K562 (cell line): ENCODE results near the gene KLF1. TPM values are rescaled to one million over a fixed set of nuclear protein-coding genes. Genes with fewer than 3 reads are reported as not detected.

Experiments used
- ARHGAP35 ChIP-seq: fragments of 450-650 bp; IDR thresholded peaks from 2 replicates; pipeline ENCODE4 v1.6.1; 2018; ENCODE audit not compliant: partially characterized antibody
- CBFA2T3 ChIP-seq: fragments of 450-650 bp; IDR thresholded peaks from 2 replicates; pipeline ENCODE4 v1.6.1; 2017
- CEBPB ChIP-seq: fragments of 450-650 bp; IDR thresholded peaks from 2 replicates; pipeline ENCODE4 v1.6.1; 2016; ENCODE audit warnings: missing genetic modification characterization, missing compliant biosample characterization
- DMBX1 ChIP-seq: fragments of 250-450 bp; sonication (Bioruptor Pico); IDR thresholded peaks from 2 replicates; pipeline ENCODE4 v1.8.0; 2022; ENCODE audit warnings: inconsistent platforms, mild to moderate bottlenecking, moderate library complexity, borderline replicate concordance
- FIP1L1 ChIP-seq: fragments of 200-400 bp; formaldehyde crosslinking; IDR thresholded peaks from 2 replicates; pipeline ENCODE4 v1.6.1; 2018; ENCODE audit warnings: mild to moderate bottlenecking, low read depth, low read length; ENCODE audit not compliant: poor library complexity, severe bottlenecking
- FOXA1 ChIP-seq: fragments of 450-650 bp; IDR thresholded peaks from 2 replicates; pipeline ENCODE4 v1.6.1; 2016; ENCODE audit warnings: mild to moderate bottlenecking, borderline replicate concordance
- FOXJ3 ChIP-seq: sonication (generic); formaldehyde crosslinking; IDR thresholded peaks from 2 replicates; pipeline ENCODE4 v1.4.0; 2020; ENCODE audit warnings: mild to moderate bottlenecking, missing genetic modification reagents
- GATA2 ChIP-seq: sonication (generic); formaldehyde crosslinking; IDR thresholded peaks from 2 replicates; pipeline ENCODE4 v1.4.0; 2020; ENCODE audit warnings: mild to moderate bottlenecking, missing genetic modification reagents
- GATAD2A ChIP-seq: fragments of 450-650 bp; IDR thresholded peaks from 2 replicates; pipeline ENCODE4 v1.6.1; 2017
- HNRNPL ChIP-seq: fragments of 200-400 bp; formaldehyde crosslinking; IDR thresholded peaks from 2 replicates; pipeline ENCODE4 v1.6.1; 2017; ENCODE audit warnings: low read depth, mild to moderate bottlenecking, low read length
- MCM3 ChIP-seq: fragments of 450-650 bp; IDR thresholded peaks from 2 replicates; pipeline ENCODE4 v1.6.1; 2016
- NFATC3 ChIP-seq: fragments of 450-650 bp; IDR thresholded peaks from 2 replicates; pipeline ENCODE4 v1.6.1; 2017; ENCODE audit warnings: mild to moderate bottlenecking
- PHF8 ChIP-seq: fragments of 200-600 bp; sonication (generic); IDR thresholded peaks from 2 replicates; pipeline ENCODE4 v1.6.1; 2012; ENCODE audit warnings: mixed run types, mild to moderate bottlenecking, inconsistent platforms, low read length, moderate library complexity, borderline replicate concordance
- POLR3G ChIP-seq: IDR thresholded peaks from 2 replicates; pipeline ENCODE4 v1.6.1; 2011; ENCODE audit not compliant: insufficient read length, insufficient replicate concordance; ENCODE audit errors: extremely low read depth
- RHOXF2B ChIP-seq: fragments of 250-450 bp; sonication (Bioruptor Pico); conservative IDR thresholded peaks from 2 replicates; pipeline ENCODE4 v1.5.1; 2021
- SAP30 ChIP-seq: fragments of 200-600 bp; sonication (generic); IDR thresholded peaks from 2 replicates; pipeline ENCODE4 v1.6.1; 2012; ENCODE audit warnings: borderline replicate concordance, low read depth, mild to moderate bottlenecking, moderate library complexity, low read length, control low read depth, inconsistent platforms; ENCODE audit not compliant: insufficient read depth, poor library complexity, severe bottlenecking
- SP1 ChIP-seq: sonication (generic); formaldehyde crosslinking; IDR thresholded peaks from 2 replicates; pipeline ENCODE4 v1.8.1; 2022; ENCODE audit warnings: mild to moderate bottlenecking, missing genetic modification reagents
- XRCC3 ChIP-seq: fragments of 450-650 bp; IDR thresholded peaks from 2 replicates; pipeline ENCODE4 v1.6.1; 2017; ENCODE audit warnings: mild to moderate bottlenecking, moderate library complexity
- ZNF197 ChIP-seq: fragments of 200-800 bp; sonication (Bioruptor generic); IDR thresholded peaks from 2 replicates; pipeline ENCODE4 v1.6.1; 2016; ENCODE audit warnings: low read depth, missing genetic modification characterization, missing compliant biosample characterization
- ZNF282 ChIP-seq: sonication (generic); formaldehyde crosslinking; IDR thresholded peaks from 2 replicates; pipeline ENCODE4 v1.8.1; 2023; ENCODE audit warnings: missing genetic modification reagents
- ZNF408 ChIP-seq: fragments of 250-450 bp; sonication (Bioruptor Pico); IDR thresholded peaks from 2 replicates; pipeline ENCODE4 v1.4.0; 2020; ENCODE audit warnings: low read depth, mild to moderate bottlenecking, moderate library complexity
- ZNF589 ChIP-seq: fragments of 200-800 bp; sonication (Bioruptor generic); IDR thresholded peaks from 2 replicates; pipeline ENCODE4 v1.6.1; 2016; ENCODE audit warnings: low read depth, missing genetic modification characterization, missing compliant biosample characterization
- ZNF778 ChIP-seq: fragments of 450-650 bp; formaldehyde crosslinking; IDR thresholded peaks from 2 replicates; pipeline ENCODE4 v1.4.0; 2020; ENCODE audit warnings: mild to moderate bottlenecking, moderate library complexity
- polyA plus RNA-seq, 8 experiments: library from polyadenylated mRNA; depleted of rRNA in 4 of 8; stranded (reverse) in 5 of 8; unstranded in 3 of 8; fragments of >200 nt; fragmentation: Nextera tagmentation in 2 of 8; fragmentation: Illumina TruSeq in 1 of 8; extraction: Ambion mirVana in 2 of 8; extraction: Trizol in 1 of 8; gene quantifications; 2 replicates each; pipeline versions ENCODE4 v1.2.1 to v1.2.3, GENCODE V29; 2011 to 2014; ENCODE audit warnings: inconsistent platforms in 1 of 8, missing spikeins in 1 of 8
- total RNA-seq, 7 experiments: library from RNA; depleted of rRNA in 6 of 7; stranded (reverse); fragments of >200 nt in 6 of 7; fragmentation: Illumina TruSeq in 2 of 7; extraction: Trizol in 2 of 7; gene quantifications; 2 replicates each; pipeline versions ENCODE4 v1.2.1 to v1.2.3, GENCODE V29; 2011 to 2021; ENCODE audit warnings: low replicate concordance in 1 of 7
- TF ChIP-seq, protein P1 (sequence below): fragments of 450-650 bp; conservative IDR thresholded peaks from 2 replicates; pipeline ENCODE4 v1.6.1; 2016; ENCODE audit warnings: missing genetic modification characterization, low read depth, mild to moderate bottlenecking, control low read depth, missing compliant biosample characterization
- TF ChIP-seq, protein P2 (sequence below): fragments of 450-650 bp; formaldehyde crosslinking; IDR thresholded peaks from 2 replicates; pipeline ENCODE4 v1.4.0; 2020; ENCODE audit warnings: mild to moderate bottlenecking
- TF ChIP-seq, protein P3 (sequence below): fragments of 250-450 bp; sonication (Bioruptor Pico); IDR thresholded peaks from 2 replicates; pipeline ENCODE4 v1.8.0; 2021; ENCODE audit warnings: moderate library complexity, mild to moderate bottlenecking, inconsistent platforms

Gene KLF1
- total and polyA plus RNA-seq, 9 of the 15 experiments (the other 6 are each of a cell fraction or from before 2014, with no cell fraction given) = 8.4 to 163 (median 47.3) TPM

DNA sequence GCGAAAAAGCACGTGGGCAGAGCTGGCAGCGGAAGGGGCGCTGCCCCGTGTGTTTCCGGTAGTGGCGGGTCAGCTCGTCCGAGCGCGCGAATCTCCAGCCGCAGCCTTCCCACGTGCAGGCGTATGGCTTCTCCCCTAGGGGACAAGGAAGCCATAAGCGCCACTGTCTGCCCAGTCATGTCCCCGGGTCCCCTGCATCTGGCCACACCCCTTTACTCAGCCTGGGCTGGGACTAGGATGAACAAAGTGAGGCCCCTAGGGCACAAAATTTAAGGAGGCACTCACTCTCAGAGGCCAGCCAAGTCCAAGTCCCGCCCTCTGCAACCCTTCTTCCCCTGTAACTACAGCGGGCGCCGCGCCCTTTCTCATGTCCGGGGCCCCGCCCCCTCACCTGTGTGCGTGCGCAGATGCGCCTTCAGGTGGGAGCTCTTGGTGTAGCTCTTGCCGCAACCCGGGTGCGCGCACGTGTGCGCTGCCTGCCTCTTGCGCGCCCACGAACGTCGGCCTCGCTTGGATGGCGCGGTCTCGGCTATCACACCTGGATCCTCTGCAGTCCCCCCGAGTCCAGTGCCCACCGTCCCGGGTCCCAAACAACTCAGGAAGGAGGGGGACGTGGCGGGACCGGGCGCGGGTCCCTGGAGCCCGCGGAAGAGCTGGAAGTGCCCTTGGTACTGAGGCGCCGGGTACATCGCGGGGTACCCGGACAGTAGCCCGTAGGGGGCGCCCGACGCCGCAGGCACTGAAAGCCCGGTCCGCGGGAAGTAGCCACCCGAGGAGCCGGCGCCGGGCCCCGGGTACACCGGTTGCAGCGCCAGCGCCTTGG is 1.9 kb downstream of the KLF1 start (continued):
- TF ChIP-seq, protein P1, sequence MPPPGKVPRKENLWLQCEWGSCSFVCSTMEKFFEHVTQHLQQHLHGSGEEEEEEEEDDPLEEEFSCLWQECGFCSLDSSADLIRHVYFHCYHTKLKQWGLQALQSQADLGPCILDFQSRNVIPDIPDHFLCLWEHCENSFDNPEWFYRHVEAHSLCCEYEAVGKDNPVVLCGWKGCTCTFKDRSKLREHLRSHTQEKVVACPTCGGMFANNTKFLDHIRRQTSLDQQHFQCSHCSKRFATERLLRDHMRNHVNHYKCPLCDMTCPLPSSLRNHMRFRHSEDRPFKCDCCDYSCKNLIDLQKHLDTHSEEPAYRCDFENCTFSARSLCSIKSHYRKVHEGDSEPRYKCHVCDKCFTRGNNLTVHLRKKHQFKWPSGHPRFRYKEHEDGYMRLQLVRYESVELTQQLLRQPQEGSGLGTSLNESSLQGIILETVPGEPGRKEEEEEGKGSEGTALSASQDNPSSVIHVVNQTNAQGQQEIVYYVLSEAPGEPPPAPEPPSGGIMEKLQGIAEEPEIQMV = peak; percentile 65
- TF ChIP-seq CEBPB (peak; percentile 75), ZNF408 (no peak), FOXA1 (no peak), ZNF197 (CRISPR knock-in tag) (peak; percentile 80), POLR3G (no peak), ZNF589 (CRISPR knock-in tag) (no peak), FOXJ3 (CRISPR knock-in tag) (no peak), ZNF282 (CRISPR knock-in tag) (peak; percentile 62; the same call in 1 of the 2 replicates), XRCC3 (no peak), NFATC3 (no peak), SP1 (CRISPR knock-in tag) (peak; percentile 77), ARHGAP35 (no peak), FIP1L1 (no peak), RHOXF2B (CRISPR knock-in tag) (no peak), MCM3 (no peak), SAP30 (no peak), ZNF778 (CRISPR knock-in tag) (no peak), HNRNPL (peak; percentile 94), GATA2 (CRISPR knock-in tag) (no peak), PHF8 (peak; percentile 41; the same call in 1 of the 2 replicates), DMBX1 (CRISPR knock-in tag) (peak; percentile 55), GATAD2A (peak; percentile 66; the same call in 1 of the 2 replicates), CBFA2T3 (peak; percentile 43; the same call in 1 of the 2 replicates)
- TF ChIP-seq, protein P2, sequence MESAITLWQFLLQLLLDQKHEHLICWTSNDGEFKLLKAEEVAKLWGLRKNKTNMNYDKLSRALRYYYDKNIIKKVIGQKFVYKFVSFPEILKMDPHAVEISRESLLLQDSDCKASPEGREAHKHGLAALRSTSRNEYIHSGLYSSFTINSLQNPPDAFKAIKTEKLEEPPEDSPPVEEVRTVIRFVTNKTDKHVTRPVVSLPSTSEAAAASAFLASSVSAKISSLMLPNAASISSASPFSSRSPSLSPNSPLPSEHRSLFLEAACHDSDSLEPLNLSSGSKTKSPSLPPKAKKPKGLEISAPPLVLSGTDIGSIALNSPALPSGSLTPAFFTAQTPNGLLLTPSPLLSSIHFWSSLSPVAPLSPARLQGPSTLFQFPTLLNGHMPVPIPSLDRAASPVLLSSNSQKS (CRISPR knock-in tag) = no peak
- TF ChIP-seq, protein P3, sequence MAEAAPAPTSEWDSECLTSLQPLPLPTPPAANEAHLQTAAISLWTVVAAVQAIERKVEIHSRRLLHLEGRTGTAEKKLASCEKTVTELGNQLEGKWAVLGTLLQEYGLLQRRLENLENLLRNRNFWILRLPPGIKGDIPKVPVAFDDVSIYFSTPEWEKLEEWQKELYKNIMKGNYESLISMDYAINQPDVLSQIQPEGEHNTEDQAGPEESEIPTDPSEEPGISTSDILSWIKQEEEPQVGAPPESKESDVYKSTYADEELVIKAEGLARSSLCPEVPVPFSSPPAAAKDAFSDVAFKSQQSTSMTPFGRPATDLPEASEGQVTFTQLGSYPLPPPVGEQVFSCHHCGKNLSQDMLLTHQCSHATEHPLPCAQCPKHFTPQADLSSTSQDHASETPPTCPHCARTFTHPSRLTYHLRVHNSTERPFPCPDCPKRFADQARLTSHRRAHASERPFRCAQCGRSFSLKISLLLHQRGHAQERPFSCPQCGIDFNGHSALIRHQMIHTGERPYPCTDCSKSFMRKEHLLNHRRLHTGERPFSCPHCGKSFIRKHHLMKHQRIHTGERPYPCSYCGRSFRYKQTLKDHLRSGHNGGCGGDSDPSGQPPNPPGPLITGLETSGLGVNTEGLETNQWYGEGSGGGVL (CRISPR knock-in tag) = no peak
